PFSK-1 (cell line): ENCODE data around the gene CTDNEP1.

Experiments
- POLR2AphosphoS5 ChIP-seq: IDR thresholded peaks from 2 replicates; pipeline ENCODE4 v1.6.1; 2012; ENCODE audit warnings: low read depth, mild to moderate bottlenecking, control low read depth, low read length, moderate library complexity
- TF ChIP-seq, protein P1 (sequence below), 2 experiments: IDR thresholded peaks; 2 replicates each; pipeline versions ENCODE4 v1.6.1 to v1.8.0; 2011 to 2012; ENCODE audit warnings: low read depth in 2 of 2, low read length in 2 of 2, control low read depth in 1 of 2, inconsistent platforms in 1 of 2, mild to moderate bottlenecking in 1 of 2, moderate library complexity in 1 of 2; ENCODE audit not compliant: insufficient read depth in 1 of 2

DNA sequence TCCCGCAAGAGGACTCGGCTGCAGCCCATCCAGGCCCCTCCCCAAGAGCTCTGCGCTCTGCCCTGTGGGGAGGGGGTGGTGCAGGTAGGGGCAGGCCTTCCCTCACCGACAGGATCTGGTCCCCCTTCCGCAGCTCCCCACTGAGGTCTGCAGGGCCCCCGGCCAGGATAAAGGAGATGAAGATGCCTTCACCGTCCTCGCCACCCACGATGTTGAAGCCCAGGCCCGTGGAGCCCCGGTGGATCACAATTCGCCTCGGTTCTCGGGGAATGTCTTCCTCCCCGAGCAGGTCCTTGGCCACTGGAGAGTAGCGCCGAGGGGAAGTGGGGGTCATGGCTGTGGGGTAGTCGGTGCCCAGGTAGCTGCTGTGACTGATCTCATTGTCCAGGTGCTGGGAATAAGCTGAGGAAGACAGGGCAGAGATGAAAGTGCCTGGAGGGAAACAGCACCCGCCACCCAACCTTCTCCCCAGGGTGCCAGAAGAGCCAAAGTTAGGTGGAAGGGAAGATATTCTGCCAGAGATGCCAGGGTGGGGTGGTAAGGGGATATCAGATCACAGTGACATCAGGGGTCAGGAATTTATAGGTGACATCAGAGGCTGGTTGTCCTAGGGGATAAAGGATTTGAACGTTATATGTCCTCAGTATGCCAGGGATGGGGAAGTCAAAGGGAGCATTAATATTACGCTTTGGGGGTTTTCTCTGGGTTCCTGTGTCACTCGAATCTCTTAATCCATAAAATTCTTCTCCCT, 54.7 kb downstream of the CTDNEP1 start:
- no peak for TF ChIP-seq POLR2AphosphoS5
- TF ChIP-seq, protein P1, sequence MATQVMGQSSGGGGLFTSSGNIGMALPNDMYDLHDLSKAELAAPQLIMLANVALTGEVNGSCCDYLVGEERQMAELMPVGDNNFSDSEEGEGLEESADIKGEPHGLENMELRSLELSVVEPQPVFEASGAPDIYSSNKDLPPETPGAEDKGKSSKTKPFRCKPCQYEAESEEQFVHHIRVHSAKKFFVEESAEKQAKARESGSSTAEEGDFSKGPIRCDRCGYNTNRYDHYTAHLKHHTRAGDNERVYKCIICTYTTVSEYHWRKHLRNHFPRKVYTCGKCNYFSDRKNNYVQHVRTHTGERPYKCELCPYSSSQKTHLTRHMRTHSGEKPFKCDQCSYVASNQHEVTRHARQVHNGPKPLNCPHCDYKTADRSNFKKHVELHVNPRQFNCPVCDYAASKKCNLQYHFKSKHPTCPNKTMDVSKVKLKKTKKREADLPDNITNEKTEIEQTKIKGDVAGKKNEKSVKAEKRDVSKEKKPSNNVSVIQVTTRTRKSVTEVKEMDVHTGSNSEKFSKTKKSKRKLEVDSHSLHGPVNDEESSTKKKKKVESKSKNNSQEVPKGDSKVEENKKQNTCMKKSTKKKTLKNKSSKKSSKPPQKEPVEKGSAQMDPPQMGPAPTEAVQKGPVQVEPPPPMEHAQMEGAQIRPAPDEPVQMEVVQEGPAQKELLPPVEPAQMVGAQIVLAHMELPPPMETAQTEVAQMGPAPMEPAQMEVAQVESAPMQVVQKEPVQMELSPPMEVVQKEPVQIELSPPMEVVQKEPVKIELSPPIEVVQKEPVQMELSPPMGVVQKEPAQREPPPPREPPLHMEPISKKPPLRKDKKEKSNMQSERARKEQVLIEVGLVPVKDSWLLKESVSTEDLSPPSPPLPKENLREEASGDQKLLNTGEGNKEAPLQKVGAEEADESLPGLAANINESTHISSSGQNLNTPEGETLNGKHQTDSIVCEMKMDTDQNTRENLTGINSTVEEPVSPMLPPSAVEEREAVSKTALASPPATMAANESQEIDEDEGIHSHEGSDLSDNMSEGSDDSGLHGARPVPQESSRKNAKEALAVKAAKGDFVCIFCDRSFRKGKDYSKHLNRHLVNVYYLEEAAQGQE (IDR thresholded peaks at IDR 0.05; ENCODE audit: insufficient read depth in 1 of 2, low read depth in 2 of 2, low read length in 2 of 2), result no peak
